HG03354 (cell line): ENCODE results near the gene EFNA5.
"Not testable (repeated sequence)": the region's sequence is repeated elsewhere in the genome, so short reads cannot be mapped to it uniquely, and the experiment has no call there.

Experiments used
- ATAC-seq: cut with Tn5 transposase; IDR thresholded peaks from one replicate; pipeline ENCODE4 v1.9.1; 2021; ENCODE audit warnings: mild to moderate bottlenecking; ENCODE audit not compliant: unreplicated experiment, poor library complexity, severe bottlenecking

The EFNA5 gene

DNA sequence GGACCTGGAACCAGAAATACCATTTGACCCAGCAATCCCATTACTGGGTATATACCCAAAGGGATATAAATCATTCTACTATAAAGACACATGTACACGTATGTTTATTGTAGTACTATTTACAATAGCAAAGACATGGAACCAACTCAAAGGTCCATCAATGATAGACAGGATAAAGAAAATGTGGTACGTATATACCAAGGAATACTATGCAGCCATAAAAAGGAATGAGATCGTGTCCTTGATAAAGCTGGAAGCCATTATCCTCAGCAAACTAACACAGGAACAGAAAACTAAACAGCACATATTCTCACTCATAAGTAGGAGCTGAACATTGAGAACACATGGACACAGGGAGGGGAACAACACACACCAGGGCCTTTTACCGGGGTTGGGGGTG lies 218.9 kb downstream of the EFNA5 start:
- ATAC-seq, result not testable (repeated sequence)

DNA sequence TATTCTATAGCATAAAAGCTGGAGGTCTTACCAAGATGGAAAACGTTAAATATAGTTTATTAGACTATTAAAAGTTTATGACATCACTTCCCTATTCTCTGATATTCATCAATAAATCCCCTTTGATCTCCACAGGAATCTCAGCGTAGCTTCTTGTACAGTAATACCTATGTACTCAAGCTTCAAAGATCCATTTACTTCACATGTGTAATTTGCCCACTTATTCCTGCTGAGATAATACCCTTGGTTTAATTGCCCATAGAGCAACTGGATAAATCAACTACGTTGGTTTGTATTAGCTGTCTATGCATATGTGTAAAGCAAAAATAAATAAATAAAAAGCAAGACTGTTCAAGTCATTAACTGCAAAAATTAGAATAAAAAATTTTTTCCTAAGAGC lies 219.7 kb downstream of the EFNA5 start:
- no peak for ATAC-seq

DNA sequence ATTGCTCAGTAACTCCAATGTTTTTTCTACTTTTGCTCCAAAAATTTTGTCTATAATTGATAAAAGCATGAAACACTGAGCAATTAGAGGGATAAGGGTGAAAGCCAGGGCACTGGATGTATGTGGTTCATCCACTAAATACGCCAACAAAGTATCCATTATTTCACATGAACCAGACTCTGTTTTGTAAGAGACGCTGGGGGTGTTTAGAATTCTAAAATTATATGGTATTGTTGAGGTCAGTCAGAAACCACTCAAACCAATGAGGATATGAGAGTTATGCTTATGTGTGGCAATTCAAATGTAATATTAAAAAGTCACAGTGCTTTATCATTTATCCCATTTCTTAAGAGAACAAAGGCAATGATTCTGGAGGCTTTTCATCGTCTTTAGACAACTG lies 220.2 kb downstream of the EFNA5 start:
- no peak for ATAC-seq

DNA sequence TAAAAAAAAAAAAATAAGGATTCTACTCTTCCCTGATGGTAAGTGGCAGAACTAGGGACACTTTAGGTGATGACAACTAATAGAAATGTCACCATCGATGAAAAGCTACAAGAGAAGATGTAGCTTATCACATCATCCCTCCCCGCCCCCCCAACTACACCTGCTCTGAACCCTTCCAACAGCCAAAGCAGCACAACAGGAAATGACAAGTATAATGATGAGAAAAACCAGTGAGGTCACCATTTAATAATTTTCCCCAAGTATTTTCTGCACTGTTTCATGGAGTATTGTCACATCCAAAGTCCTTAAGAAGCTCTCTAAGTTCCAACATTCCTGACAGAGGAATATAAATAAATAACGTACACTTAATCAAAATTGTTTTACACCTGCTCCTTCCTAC lies 221.4 kb downstream of the EFNA5 start:
- ATAC-seq, result no peak

DNA sequence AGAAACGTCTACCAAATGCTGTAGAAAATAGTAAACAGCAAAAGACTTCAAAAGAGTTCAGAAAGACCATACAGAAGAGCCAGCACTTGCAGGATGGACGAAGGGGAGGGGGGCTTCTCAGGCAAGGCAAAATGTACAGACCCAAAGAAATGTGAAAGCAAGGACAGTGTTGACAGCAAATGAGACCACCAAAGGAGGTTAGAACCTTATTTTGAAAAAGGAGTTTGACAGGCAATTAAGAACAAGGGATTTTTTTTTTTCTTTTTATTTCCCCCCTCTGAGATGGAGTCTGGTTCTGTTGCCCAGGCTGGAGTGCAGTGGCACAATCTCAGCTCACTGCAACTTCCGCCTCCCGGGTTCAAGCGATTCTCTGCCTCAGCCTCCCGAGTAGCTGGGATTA lies 223.2 kb downstream of the EFNA5 start:
- ATAC-seq, result no peak

DNA sequence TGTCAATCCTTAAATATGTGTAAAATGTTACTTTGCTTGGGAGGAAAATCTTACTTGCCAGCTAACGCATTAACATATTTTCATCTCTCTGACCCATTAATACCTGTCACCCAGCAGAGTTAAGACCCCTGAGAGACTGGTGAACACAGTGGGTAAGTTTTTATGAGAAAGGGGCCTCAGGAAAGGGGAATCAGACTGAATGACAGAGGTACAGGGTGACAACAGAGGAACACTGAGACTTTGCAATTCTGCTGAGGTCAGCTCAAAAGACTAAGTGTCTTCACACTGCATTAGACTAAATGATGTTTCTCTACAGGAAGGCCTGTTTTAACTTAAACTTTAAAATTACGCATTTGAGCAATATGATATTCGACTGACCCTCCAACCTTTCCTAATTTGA lies 223.8 kb downstream of the EFNA5 start:
- no peak for ATAC-seq

DNA sequence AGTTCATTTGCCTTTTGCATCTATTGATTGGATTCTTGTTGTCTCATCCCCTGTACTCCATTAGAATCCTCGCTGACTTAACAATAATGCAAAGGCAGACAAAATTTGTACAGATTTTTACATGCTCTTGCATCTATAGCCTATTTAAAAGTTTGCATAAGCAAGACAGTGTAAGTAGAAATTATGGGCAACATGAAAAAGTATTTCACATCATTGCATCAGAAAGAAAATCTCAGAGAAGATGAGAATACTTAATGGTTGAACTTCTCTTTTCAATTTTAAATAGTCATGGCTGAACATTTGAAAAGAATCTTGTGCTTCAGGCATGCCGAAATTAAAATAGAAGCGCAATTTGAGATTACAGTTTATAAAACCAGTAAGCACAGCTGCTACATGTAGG lies 226.4 kb downstream of the EFNA5 start:
- ATAC-seq, result no peak

DNA sequence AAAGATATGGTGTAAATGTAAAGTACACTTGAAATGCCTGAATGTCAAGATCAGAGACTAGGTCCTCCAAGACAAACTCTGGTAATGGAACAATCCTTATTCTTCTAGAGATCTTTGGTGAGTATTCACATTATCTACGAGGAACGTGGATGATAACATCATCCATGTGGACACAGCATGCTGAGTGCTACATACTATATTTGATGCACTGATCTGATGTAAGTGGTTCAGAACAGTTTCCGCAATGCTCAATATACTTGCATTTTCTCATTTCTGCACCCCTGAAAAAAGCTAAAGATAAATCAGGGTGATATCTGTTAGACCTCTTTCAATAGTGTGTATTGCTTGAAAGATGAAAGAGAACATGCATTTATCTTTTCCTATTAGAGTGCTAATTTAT lies 226.8 kb downstream of the EFNA5 start:
- ATAC-seq, result no peak

DNA sequence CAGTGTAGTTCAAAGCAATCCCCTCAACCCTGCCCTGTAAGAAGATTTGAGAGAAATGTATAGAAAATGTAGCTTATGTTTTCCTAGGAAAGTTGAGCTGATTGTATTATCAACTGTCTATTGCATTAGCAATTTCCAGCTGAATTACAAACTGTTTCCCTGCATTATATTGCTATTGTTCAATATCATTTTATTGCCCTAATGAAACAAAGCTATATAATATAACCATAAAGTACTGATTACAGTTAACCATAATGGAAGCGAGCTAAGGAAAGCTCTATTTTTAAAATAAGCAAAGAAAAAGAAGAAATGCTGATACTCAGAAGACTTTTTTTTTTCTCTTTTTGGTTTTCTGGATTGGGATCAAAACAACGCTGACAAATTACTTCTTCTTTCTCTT lies 228.3 kb downstream of the EFNA5 start:
- no peak for ATAC-seq

DNA sequence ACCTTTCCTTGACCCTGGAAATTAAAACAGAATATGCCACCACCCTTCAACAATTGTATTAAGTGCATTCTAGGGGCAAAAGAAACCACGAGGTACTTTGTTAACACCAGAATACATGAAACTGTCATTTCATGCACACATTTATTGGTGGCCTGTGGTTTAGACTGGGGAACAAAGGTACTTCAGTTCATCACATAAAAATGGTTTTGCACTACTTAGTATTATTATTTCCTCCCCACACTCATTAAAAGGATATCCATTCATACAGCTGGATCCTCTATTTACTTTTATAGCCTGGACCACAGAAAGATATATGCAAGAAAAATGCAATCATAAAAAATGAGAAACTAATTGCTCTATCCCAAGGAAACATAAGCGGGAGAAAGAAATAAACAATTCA lies 230.9 kb downstream of the EFNA5 start:
- ATAC-seq, result no peak

DNA sequence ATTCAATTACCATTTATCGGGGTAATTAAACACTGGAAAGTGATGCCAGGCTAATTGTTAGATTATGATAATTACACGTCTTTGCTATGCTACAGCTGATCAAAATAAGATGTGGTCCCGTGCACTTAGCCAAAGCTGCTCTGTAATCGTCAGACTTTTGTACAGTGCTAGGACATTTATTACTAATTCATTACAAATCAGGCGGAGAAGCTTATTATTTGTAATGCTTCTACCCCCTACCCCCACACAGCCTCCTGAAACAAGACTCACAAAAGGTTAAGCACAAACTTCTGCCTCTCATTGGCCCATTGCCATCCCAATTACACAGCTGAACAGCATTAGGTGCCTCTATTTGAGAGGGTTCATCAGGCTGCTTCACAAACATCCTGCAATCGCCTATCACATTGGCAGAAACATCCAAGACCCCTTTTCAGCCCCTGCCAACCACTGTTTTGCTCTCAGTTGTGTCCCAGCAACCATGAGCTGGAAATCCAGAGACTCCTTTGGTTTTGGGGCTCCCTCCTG lies 232.7 kb downstream of the EFNA5 start:
- no peak for ATAC-seq

DNA sequence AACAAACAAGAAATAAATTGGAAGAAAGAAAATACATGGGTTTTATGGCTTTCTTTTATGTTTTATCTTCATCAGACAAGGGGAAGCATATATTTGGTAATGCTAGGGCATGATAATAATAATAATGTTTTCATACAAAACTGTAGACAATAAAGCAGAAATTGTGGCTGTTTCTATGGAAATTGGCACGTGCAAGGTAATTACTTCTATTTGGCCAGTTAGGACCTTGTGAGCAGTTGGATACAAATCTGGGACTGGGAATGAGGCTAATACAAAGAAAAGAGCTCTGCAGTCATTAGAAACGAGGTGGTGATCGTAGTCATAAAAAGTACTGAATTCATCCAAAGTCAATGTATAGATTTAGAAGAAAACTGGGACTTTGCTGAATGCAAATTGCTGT lies 233.6 kb downstream of the EFNA5 start:
- ATAC-seq, result no peak

DNA sequence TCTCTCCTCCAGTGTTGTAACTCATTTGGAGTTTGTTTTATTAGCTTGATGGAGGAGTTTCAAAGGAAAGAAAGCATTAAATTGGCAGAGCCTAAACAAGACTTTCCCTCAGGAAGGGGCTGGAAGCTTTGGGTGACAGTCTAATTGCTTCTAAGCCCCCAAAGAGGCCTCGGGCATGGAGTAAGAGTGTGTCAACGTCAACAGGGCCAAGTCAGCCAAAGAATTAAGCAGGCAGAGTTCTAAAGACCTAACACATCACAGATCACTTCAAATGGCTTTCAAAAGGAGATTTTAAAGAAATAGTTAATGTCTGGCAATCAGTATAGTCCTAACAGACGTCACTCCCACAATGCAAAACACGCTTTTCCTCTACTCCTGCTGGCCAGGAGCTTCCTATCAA lies 234.5 kb downstream of the EFNA5 start:
- ATAC-seq, result no peak

DNA sequence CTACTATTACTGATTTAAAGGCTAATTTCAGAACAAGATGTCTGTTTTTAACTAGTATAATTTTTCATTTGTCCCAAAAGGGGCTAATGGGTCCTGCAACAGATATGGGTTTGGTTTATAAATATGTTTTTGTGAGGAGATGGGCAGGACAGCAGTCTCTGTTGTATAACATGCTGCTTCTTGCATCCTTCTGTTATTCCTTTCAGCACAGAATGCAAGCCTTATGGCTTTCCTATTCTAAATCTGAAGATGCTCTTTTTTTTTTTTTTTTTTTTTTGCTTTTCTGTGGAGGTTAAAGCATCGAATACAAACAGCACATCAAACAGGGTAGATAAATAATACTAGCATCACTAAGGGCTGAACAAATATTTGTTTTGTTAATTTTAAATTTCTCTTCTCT lies 235.7 kb downstream of the EFNA5 start:
- no peak for ATAC-seq

DNA sequence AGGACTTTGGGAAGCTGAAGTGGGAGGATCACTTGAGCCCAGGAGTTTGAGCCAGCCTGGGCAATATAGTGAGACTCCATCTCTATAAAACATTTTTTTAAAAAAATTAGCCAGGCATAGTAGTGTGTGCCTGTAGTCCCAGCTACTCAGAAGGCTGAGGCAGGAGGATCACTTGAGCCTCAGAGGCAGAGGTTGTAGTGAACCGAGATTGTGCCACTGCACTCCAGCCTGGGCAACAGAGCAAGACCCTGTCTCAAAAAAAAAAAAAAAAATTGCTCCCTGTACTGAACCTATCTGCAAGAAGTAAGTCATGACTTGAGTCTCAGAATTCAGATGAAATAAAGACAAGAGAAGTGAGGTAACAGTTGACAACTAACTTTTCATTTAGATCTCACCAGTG lies 237.1 kb downstream of the EFNA5 start:
- not testable (repeated sequence) for ATAC-seq

DNA sequence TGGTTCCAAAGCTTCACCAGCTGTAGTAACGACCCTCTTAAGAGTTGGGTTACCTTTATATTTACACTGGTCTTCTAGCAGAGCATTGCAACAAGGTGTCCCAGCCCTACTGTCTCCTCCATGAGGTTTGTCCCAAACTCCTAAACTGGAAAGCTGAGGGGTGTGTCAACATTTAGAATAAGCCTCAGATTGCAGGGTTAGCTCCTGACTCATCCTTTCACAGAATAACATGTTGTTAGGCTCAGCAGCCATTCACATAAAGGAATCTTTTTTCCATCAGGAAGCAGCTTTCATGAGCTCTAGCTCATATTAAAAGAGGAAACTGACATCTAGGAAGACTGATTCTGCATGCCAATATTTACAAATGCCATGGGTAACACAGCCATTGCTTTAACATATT lies 238.7 kb downstream of the EFNA5 start:
- ATAC-seq, result no peak

DNA sequence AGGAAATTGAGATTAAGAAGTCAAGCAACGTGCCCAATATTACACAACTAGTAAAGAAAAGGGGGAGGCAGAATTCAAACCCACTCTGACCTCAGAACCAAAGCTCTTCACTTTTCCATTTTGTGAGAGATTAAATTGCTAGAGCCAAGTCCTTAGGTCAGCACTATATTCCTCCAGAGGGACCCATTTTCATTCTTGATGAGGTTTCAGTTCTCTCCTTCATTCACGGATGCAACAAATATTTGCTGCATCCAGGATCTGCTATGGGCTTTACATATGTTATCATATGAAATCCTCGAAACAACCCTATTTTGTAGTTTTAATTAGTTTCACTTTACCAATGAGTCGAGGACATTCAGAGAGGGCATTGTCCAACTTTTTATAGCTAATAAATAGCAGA lies 239.2 kb downstream of the EFNA5 start:
- no peak for ATAC-seq

DNA sequence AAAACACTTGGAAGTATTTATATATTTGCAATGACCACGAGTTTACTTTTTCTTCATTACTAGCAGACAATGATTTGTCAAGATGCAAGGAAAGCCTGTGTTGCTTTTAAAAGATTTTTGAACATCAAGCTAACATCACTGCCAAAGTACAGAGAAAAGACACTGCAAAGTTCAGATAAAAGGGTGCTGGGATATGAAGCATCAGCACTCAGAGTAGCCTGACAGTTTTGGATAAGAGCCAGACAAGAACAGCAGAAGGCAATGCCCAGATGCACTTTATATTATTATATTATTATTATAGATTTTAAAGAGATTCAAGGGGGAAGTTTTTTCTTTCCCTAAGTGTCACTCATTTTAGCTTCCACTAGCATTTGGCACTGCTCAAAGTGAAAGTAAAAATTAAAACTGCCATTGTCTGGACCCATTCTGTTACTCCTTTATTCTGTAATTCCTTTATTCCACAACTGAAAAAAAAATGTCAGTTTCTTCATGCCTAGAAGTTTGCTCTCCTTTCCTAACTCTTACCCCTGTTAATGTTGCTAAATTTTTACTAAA lies 240.6 kb downstream of the EFNA5 start:
- no peak for ATAC-seq

DNA sequence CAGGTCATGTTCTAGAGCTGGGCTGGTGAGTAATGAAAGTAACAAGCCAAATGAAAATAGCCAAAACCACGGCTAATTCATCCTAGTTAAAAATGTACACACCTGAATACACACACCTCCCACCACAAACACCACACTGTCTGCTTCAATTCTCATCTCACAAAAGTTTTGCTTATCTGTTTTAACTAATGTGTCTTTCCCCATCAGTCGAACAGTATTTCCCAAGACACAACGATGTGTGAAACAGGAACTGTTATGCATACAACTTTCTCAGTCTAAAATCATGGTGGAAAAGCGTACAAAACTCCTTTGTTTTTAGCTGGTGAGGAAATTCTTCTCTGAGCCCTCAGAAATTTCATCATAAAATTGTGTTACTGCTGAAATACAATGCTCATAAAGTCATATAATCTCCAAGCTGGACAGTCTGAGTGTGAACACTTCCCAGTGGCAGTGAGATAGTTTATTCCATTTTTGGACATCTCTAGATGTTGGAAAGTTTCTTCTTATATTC lies 242.4 kb downstream of the EFNA5 start:
- no peak for ATAC-seq

DNA sequence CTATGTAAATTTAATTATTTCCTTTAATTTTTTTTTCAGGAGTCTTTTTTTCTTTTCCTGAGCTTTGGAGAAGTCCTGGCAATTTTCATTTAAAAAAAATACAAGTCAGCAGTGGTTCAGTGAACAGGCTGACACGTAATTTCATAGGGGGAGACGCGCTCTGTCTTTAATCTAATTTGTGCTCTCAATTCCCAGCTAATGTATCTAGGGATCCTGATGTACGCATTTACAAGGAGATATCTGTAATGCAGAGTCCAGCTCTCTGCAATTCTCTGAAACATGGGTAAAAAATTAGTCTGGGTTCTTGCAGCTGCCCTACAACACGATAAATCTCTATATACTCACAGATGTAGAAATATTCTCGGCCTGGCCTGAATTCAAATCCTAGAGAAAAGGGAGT lies 243.9 kb downstream of the EFNA5 start:
- ATAC-seq, result no peak

DNA sequence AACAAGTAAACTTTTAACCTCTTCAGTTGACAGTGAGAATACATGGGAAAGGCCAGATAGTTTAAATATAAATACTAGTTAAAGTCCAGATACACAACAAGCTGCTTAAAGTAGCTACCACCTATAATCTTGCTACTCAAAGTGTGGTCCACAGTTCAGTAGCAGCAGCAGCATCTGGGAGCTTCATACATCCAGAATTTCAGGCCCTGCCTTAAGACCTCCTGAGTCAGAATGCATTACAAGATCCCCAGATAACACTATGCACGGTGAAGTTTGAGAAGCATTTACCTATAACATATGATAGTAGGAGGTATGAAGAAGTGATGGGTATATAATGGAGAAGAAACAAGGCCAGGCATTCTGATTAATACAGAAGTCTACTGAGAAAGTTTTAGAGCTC lies 244.5 kb downstream of the EFNA5 start:
- ATAC-seq, result no peak

DNA sequence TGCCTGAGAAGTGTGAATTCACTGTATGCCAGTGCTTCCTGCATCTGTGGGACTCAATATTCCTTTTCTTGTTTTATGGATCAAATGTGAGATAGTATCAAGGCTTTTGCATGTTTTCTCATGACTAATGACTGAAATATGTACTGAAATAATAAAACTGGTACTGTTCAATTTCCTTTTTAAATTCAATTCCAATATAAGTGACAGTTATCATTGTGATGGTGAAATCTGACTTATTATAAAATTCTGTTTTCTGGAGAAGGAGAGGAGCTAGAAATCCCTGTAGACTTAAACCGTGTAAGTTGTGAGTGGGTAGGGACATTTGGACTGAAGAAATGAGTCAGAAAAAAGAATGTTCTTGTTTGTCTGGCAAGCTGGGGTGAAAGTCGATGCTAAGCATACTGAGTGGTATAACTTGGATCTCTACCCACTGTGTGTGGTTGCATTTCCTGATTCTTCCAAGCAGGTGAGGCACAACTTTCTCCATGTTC lies 245.2 kb downstream of the EFNA5 start:
- no peak for ATAC-seq
